HG03060 (cell line): ENCODE data around the gene SFSWAP.
"Not testable (repeated sequence)": the region's sequence is repeated elsewhere in the genome, so short reads cannot be mapped to it uniquely, and the experiment has no call there.

ENCODE experiments used
- ATAC-seq: cut with Tn5 transposase; IDR thresholded peaks from one replicate; pipeline ENCODE4 v1.9.1; 2021; ENCODE audit warnings: low read depth, moderate number of reproducible peaks; ENCODE audit not compliant: unreplicated experiment

The SFSWAP gene

GRCh38 chr12:131699434-131699833 is 11.5 kb upstream of the SFSWAP start:
- ATAC-seq: no peak

GRCh38 chr12:131700271-131700670 is 10.6 kb upstream of the SFSWAP start:
- ATAC-seq: no peak

GRCh38 chr12:131701705-131702572 is 9.0 kb upstream of the SFSWAP start:
- no peak for ATAC-seq

- no peak for ATAC-seq
Observed at GRCh38 chr12:131702573-131702877, 8.4 kb upstream of the SFSWAP start.

GRCh38 chr12:131703161-131703560 is 7.7 kb upstream of the SFSWAP start:
- no peak for ATAC-seq

GRCh38 chr12:131704509-131704908 is 6.4 kb upstream of the SFSWAP start:
- no peak for ATAC-seq

- not testable (repeated sequence) for ATAC-seq
Observed at GRCh38 chr12:131706709-131707108, 4.2 kb upstream of the SFSWAP start.

- ATAC-seq: no peak
Observed at GRCh38 chr12:131709226-131709625, 1.7 kb upstream of the SFSWAP start.

GRCh38 chr12:131711551-131712205 is 788 bp downstream of the SFSWAP start:
- ATAC-seq: no peak

- ATAC-seq: no peak
Observed at GRCh38 chr12:131713349-131713748, 2.5 kb downstream of the SFSWAP start.

GRCh38 chr12:131714759-131715158 is 3.9 kb downstream of the SFSWAP start:
- no peak for ATAC-seq

- ATAC-seq: no peak
Observed at GRCh38 chr12:131716282-131716681, 5.4 kb downstream of the SFSWAP start.

GRCh38 chr12:131720241-131720640 is 9.4 kb downstream of the SFSWAP start:
- no peak for ATAC-seq

- ATAC-seq: no peak
Observed at GRCh38 chr12:131720921-131721320, 10.0 kb downstream of the SFSWAP start.

GRCh38 chr12:131721548-131721947 is 10.7 kb downstream of the SFSWAP start:
- ATAC-seq: no peak

GRCh38 chr12:131723532-131723931 is 12.6 kb downstream of the SFSWAP start:
- no peak for ATAC-seq

GRCh38 chr12:131724534-131724933 is 13.6 kb downstream of the SFSWAP start:
- ATAC-seq: no peak

GRCh38 chr12:131725503-131725902 is 14.6 kb downstream of the SFSWAP start:
- ATAC-seq: no peak

GRCh38 chr12:131728720-131729119 is 17.8 kb downstream of the SFSWAP start:
- ATAC-seq: no peak

- no peak for ATAC-seq
Observed at GRCh38 chr12:131729254-131729955, 18.5 kb downstream of the SFSWAP start.

GRCh38 chr12:131732996-131733615 is 22.2 kb downstream of the SFSWAP start:
- no peak for ATAC-seq
